HCEC 1CT (cell line): Measurements from ENCODE around the gene EPHB1.
"Not testable (repeated sequence)": the region's sequence is repeated elsewhere in the genome, so short reads cannot be mapped to it uniquely, and the experiment has no call there.

Source experiments
- DNase-seq: peaks from one replicate; pipeline ENCODE4 v3.0.0-alpha.2; 2017

EPHB1 gene

DNA sequence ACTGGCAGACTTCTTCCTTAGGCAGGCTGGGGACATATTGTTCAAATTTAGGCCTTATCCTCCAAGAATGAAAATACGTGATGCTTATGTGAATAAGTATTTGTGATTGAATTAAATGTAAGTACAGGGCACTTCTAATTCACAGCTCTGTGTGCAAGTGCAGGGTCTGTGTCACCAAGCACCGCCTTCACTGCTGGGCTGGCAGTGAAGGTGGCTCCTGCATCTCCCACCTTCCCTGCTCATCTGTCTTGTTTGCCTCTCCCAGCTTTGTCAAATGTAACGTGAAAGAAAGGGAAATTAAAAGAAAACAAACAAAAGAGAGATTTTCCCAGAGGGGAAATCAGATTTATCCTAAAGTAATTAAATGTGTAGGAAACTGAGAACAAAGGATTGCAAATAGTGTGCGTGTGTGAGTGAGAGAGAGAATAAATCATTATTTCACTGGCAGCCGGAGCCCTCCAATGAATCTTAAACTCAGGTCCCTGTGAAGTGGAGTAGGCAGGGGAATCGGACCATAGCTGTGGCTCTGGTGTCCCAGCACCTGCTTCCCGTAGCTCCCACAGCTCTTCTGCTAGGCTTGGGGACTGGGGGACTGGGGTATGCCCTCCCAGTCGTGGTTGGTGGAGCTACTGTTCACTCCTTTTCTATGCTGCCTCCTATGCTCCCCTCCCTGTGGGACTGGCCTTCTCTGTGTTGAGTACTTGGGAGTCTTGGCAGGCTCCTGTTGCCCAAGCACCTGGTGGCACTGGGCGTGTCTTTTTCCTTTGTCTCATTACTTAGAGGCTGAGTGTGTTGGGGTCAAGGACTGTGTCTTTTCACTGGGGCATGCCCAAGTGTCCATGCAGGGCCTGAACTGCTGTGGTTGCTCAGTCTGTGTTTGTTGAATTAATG lies 222.2 kb downstream of the EPHB1 start:
- DNase-seq = no peak

- no peak for DNase-seq
These were observed 223.3 kb downstream of the EPHB1 start for GRCh38 chr3:135018149-135018923.

- no peak for DNase-seq
These were observed 225.1 kb downstream of the EPHB1 start for GRCh38 chr3:135020181-135020580.

- DNase-seq = no peak
These were observed 229.1 kb downstream of the EPHB1 start for GRCh38 chr3:135023996-135024658.

GRCh38 chr3:135030768-135031615 lies 235.9 kb downstream of the EPHB1 start:
- DNase-seq = not testable (repeated sequence)

DNA sequence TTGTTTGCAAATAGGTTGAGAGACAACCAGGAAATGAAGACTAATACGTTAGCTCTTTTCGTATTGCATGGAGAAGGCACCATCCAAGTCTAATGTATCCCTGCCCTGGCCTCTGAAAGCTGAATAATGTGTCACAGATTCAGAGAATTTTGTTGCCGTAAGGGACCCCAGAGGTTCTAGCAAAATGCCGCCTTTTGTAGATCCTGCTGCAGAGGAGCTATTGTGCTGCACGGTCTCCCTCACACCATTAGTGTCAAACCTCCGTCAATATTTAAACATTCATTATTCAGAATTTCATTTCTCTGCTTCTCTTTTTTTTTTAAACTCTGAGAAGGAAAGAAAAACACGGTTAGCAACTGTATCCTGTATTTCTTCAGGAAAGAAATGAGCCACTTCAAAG lies 238.7 kb downstream of the EPHB1 start:
- no peak for DNase-seq

DNA sequence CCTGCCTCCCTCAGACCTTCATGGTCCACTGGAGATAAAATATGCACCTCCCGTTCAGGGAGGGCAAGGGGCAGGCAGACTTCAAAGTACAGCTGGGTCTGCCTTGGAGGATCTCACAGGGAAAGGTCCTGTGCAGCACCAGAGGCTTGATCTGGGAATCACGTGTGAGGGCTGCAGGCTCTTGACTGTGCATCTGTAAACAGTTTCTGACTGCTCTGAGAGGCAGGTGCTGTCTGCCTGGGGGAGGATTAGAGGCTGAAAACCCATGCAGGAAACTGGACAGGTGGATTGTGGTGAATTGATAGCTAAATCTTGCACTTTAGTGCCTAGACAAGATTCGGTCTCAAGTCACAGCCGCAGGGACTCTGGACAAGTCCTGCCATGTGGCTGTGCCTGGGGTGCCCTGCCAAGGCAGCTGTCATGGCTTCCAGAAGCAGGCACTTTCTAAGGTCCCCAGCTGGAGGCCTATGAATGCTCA lies 239.3 kb downstream of the EPHB1 start:
- no peak for DNase-seq

- DNase-seq = no peak
These were observed 239.9 kb downstream of the EPHB1 start for GRCh38 chr3:135034891-135035440.

- DNase-seq = no peak
These were observed 243.1 kb downstream of the EPHB1 start for GRCh38 chr3:135038186-135038585.

GRCh38 chr3:135039536-135039935 lies 244.5 kb downstream of the EPHB1 start:
- not testable (repeated sequence) for DNase-seq

DNA sequence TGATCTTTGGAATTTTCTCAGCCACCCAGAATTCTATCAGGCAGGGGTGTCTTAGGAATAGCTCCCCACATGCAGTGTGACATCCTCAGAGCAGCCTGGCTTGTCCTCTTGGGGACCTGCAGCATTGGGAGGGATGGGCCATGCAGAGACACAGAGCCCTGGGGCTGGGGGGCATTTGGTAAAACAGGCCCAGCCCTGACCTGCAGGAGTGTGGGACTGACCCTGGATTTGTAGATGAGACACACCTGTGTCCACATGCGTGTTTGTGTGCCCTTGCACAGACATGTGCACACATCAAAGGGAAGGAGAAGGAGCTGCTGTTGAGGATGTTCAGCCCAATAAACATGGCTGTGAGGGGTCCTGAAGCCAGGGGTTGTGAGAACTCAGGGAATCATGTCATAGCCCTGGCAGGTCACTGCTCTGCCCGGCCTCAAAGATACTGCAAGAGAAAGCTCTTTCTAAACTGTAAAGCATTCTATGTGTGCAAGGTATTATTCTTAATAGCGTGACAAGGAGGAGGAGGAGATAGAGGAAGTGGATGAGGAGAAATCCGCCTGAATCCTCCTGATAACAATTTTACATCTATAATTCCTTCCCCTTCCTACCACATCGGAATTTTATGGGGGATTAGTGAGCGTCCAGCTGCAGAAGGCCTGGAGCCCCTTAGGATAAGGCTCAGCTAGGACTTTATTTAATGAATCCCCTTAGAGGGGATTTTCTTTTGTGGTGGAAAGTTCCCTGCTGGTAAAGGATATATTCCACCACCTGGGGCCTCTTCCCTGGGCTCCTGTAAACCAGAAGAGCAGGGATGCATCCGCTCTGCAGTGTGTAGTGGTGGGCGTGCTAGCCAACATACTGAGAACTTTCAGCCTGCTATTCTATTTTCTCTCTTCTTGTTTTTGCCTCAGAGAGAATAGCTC lies 245.5 kb downstream of the EPHB1 start:
- DNase-seq = no peak

GRCh38 chr3:135041601-135042000 lies 246.5 kb downstream of the EPHB1 start:
- DNase-seq = no peak

- DNase-seq = no peak
These were observed 252.0 kb downstream of the EPHB1 start for GRCh38 chr3:135047061-135047460.

- DNase-seq = no peak
These were observed 255.5 kb downstream of the EPHB1 start for GRCh38 chr3:135050536-135050935.

DNA sequence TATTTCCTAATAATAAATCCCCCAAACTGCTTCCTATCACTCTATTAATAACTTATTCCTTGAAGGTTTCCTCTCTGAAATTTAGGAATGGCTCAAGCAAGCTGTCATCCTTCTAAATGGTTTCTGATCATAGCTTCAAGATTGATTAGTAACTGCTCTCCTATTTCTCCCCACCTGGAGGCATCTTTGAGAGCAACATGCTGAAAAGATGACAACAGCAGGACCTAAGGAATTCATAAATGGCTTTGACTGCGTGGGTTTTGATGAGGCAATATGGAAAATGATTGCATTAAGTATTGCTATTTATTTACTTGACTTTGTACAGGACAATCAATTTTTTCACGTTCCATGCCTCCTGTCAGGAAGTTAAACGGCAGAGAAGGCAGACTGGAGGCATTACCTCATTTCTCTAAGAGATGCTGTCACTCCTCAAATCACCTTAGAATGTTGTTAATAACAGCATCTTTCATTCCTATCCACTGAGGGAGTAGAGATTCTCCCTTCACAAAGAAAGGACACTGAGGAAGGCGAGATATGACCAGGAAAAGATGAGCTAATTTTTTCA lies 256.4 kb downstream of the EPHB1 start:
- DNase-seq = no peak

GRCh38 chr3:135055449-135055848 lies 260.4 kb downstream of the EPHB1 start:
- no peak for DNase-seq

DNA sequence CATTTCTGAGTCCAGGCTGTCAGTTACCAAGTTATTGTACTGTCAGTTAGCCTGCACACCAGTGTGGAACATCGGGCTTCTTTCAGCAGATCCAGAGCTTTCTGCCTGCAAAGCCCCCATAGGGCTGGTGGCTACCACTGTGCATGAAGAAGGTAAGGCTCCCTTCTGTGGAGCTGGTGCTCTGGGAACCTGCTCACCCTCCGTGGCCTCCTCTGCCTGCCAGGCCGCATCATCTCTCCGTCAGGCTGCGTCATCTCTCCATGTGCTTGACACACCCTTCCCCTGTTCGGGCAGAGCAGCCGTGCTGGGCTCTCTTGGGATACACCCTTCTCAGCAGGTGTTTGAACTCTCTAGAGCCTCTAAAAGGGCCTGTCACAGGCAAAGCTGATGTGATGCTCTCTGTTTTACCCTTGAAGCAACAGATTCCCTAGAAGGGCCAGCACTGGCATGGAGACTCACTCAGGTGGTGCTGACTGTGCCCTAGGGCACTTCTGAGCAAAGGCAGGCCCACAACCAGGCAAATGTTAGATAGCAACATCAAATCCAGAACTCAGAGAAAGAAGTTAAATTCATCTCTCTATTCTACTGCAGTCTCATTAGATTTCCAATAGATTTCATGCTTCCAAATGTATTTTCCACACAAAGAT lies 261.1 kb downstream of the EPHB1 start:
- DNase-seq = no peak

- no peak for DNase-seq
These were observed 261.8 kb downstream of the EPHB1 start for GRCh38 chr3:135056733-135057310.

DNA sequence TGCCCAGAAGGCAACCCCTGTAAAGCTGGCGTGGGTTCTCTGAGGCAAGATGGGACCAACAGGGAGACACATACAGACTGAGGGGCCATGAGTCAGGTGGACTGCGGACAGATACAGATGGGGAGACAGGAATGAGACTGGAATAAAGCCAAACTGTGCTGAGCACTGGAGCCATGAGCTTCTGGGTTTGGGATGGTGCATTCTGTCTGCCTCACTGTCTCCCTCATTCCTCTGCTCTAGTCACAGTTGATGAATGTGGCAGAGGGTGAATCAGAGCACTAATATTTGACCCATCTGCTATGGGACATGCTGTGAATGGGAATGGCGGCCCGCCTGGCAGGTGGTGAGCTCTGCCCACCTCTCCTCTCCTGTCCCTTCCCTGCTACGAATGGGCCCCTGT lies 262.9 kb downstream of the EPHB1 start:
- no peak for DNase-seq

DNA sequence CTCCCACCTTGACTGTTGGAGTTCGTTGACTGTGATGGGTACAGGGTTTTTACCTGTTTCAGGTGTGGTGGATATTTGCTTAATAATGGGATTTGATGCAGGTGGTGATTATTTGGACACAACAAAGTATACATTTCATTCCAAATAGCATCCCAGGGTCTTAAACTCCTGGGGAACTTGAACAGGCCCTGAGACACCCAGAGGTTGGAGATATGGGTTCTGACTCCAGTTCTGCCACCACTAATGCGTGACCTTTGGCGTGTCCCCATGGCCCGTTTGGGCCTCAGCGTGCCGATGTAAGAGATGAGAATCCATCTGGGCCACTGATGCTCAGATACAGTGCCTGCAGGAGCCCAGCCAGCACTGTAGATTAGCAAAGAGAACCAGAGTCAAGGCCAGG lies 264.5 kb downstream of the EPHB1 start:
- DNase-seq = no peak
